ENCODE results near the gene C1orf116. TPM values are rescaled to one million over a fixed set of nuclear protein-coding genes. Genes with fewer than 3 reads are reported as not detected.

The C1orf116 gene
- total RNA-seq, 1 donor from 2014 or later: 0.08 TPM

DNA sequence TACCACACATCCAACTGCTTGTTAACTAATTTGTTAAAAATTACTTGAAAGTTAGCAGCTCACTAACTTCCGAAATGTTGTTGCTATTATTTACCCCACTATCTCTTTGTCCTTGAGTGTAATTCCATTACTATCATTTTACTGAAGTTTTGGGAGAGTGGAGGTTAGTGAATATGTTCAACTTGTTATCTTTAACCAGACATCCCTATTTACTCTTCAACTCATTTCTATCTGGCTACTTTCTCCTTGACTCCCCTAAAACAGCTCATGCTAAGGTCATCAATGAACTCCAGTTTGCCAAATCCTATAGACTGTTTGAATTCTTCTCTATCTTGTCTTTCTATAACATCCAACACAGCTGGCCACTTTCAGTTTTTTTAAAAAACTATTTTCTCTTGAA lies 4.3 kb upstream of the C1orf116 start:
- Mint-ChIP-seq H3K27ac (ENCODE audit: unreplicated experiment) (no peak overlapping the region), H3K9me3 (ENCODE audit: unreplicated experiment) (no peaks in the 10 kb centered on the region), H3K4me1 (ENCODE audit: unreplicated experiment) (peaks cover 6% of the 10 kb centered on the region), H3K27me3 (ENCODE audit: unreplicated experiment) (no peaks in the 10 kb centered on the region), H3K4me3 (ENCODE audit: unreplicated experiment) (no peak overlapping the region), H3K36me3 (ENCODE audit: low read depth, unreplicated experiment) (no peaks in the 10 kb centered on the region)
- TF ChIP-seq, protein P1, sequence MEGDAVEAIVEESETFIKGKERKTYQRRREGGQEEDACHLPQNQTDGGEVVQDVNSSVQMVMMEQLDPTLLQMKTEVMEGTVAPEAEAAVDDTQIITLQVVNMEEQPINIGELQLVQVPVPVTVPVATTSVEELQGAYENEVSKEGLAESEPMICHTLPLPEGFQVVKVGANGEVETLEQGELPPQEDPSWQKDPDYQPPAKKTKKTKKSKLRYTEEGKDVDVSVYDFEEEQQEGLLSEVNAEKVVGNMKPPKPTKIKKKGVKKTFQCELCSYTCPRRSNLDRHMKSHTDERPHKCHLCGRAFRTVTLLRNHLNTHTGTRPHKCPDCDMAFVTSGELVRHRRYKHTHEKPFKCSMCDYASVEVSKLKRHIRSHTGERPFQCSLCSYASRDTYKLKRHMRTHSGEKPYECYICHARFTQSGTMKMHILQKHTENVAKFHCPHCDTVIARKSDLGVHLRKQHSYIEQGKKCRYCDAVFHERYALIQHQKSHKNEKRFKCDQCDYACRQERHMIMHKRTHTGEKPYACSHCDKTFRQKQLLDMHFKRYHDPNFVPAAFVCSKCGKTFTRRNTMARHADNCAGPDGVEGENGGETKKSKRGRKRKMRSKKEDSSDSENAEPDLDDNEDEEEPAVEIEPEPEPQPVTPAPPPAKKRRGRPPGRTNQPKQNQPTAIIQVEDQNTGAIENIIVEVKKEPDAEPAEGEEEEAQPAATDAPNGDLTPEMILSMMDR (IDR thresholded peaks at IDR 0.05; ENCODE audit: unreplicated experiment): no peak
- DNase-seq (ENCODE audit: low spot score): no peak

DNA sequence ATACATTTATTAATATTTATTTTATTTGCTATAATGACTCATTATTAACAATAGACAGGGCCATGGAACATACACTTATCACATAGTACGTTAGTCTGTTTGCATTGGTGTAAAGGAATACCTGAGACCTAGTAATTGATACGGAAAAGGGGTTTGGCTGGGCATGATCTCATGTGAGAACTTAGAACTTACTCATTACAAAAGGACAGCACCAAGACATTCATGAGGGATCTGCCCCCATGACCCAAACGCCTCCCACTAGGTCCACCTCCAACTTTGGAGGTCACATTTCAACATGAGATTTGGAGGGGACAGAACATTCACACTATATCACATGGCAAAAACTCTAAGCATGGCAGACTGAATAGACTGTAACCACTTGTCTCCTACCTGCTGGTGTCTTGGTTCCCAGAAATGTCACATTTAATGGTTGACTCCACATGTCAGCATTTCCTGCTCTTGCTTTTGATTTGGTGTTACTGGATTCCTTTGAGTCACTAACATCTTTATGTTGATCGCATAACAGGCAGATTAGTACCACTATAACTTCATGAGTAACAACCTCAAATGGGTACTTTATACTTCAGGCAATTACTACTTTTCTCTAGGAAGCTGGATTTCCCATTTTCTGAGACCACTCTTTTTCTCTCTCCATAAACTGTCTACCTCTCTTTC lies 3.5 kb upstream of the C1orf116 start:
- Mint-ChIP-seq H3K27me3 (ENCODE audit: unreplicated experiment) (no peaks in the 10 kb centered on the region), H3K27ac (ENCODE audit: unreplicated experiment) (no peak overlapping the region), H3K4me3 (ENCODE audit: unreplicated experiment) (no peak overlapping the region), H3K36me3 (ENCODE audit: low read depth, unreplicated experiment) (no peaks in the 10 kb centered on the region), H3K4me1 (ENCODE audit: unreplicated experiment) (peaks cover 7% of the 10 kb centered on the region), H3K9me3 (ENCODE audit: unreplicated experiment) (no peaks in the 10 kb centered on the region)
- TF ChIP-seq, protein P1 (IDR thresholded peaks at IDR 0.05; ENCODE audit: unreplicated experiment): no peak
- DNase-seq (ENCODE audit: low spot score): no peak

DNA sequence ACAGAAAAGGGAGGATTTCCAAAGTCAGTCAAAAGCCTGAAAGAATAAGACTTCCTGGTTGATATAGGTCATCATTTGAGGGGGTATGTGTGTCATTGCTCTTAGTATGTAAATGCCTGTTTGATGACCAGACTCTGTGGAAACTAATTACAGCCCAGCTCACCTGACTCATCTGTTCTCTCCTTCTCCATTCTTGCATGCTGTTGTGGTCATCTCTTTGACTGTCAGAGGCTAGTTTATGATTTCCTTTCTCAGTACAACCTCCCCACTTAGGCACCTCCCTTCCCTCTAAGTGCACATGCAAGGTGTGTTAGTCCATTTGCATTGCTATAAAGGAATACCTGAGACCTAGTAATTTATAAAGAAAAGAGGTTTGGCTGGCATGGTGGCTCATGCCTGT lies 2.4 kb upstream of the C1orf116 start:
- Mint-ChIP-seq H3K4me3 (ENCODE audit: unreplicated experiment) (no peak overlapping the region), H3K27me3 (ENCODE audit: unreplicated experiment) (no peaks in the 10 kb centered on the region), H3K4me1 (ENCODE audit: unreplicated experiment) (peaks cover 7% of the 10 kb centered on the region), H3K27ac (ENCODE audit: unreplicated experiment) (no peak overlapping the region), H3K9me3 (ENCODE audit: unreplicated experiment) (no peaks in the 10 kb centered on the region), H3K36me3 (ENCODE audit: low read depth, unreplicated experiment) (no peaks in the 10 kb centered on the region)
- TF ChIP-seq, protein P1 (IDR thresholded peaks at IDR 0.05; ENCODE audit: unreplicated experiment): no peak
- DNase-seq (ENCODE audit: low spot score): no peak

DNA sequence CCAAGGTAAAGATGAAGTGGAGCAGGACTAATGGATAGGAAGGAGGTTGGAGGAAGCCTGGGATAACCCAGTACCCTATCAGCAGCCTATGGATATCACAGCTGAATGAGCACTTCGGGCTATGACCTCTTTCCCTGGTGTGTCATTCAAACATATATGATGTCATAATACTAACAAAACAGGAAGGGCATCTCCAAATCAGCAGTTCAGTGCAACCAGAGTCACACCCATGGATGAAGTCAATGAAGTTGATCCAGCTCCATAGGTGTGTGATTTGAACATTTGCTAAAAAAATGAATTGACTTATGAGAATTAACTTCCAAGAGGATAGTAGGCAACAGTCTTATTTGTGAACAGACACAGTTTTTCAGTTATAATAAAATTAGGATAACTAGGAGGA lies 1.7 kb upstream of the C1orf116 start:
- peaks cover 7% of the 10 kb centered on the region for H3K4me1 Mint-ChIP-seq (ENCODE audit: unreplicated experiment)
- H3K27me3 Mint-ChIP-seq (ENCODE audit: unreplicated experiment): no peaks in the 10 kb centered on the region
- TF ChIP-seq, protein P1 (IDR thresholded peaks at IDR 0.05; ENCODE audit: unreplicated experiment): no peak
- no peak overlapping the region for H3K4me3 Mint-ChIP-seq (ENCODE audit: unreplicated experiment)
- no peaks in the 10 kb centered on the region for H3K9me3 Mint-ChIP-seq (ENCODE audit: unreplicated experiment)
- H3K36me3 Mint-ChIP-seq (ENCODE audit: low read depth, unreplicated experiment): no peaks in the 10 kb centered on the region
- no peak for DNase-seq (ENCODE audit: low spot score)
- H3K27ac Mint-ChIP-seq (ENCODE audit: unreplicated experiment): no peak overlapping the region

DNA sequence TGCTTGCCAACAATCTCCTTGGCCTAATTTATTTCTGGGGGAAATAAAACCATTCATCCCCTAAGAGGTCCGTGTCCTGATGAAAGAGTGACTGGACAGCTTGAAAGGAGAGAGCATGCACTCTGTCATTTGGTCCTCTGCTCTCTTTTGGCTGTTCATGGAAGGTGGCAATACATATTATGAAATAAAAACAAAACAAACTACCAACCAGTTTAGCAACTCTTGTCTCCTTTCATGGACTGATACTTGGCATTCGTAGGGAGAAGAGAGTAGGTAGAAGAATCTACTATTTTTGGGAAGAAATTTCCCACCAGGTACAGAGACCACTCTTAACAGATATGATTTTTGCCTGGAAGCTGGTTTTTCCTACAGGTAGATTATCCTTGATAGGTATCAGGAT lies 746 bp upstream of the C1orf116 start:
- Mint-ChIP-seq H3K4me3 (ENCODE audit: unreplicated experiment) (no peak overlapping the region), H3K27ac (ENCODE audit: unreplicated experiment) (no peak overlapping the region), H3K4me1 (ENCODE audit: unreplicated experiment) (peaks cover 7% of the 10 kb centered on the region), H3K9me3 (ENCODE audit: unreplicated experiment) (no peaks in the 10 kb centered on the region), H3K27me3 (ENCODE audit: unreplicated experiment) (no peaks in the 10 kb centered on the region), H3K36me3 (ENCODE audit: low read depth, unreplicated experiment) (no peaks in the 10 kb centered on the region)
- DNase-seq (ENCODE audit: low spot score): no peak
- TF ChIP-seq, protein P1 (IDR thresholded peaks at IDR 0.05; ENCODE audit: unreplicated experiment): no peak
